K562 (cell line): ENCODE measurements around the gene CLDN25. TPM values are rescaled to one million over a fixed set of nuclear protein-coding genes. Genes with fewer than 3 reads are reported as not detected.

Experiments
- BRF1 ChIP-seq: IDR thresholded peaks from 3 replicates; pipeline ENCODE4 v1.6.1; 2011; ENCODE audit warnings: borderline replicate concordance, mild to moderate bottlenecking; ENCODE audit not compliant: insufficient read length; ENCODE audit errors: extremely low read depth
- DEAF1 ChIP-seq: fragments of 450-650 bp; formaldehyde crosslinking; IDR thresholded peaks from 2 replicates; pipeline ENCODE4 v1.4.0; 2020; ENCODE audit warnings: mild to moderate bottlenecking, moderate library complexity
- ESRRA ChIP-seq: fragments of 450-650 bp; IDR thresholded peaks from 2 replicates; pipeline ENCODE4 v1.6.1; 2014; ENCODE audit warnings: low read depth, mild to moderate bottlenecking, moderate library complexity, borderline replicate concordance
- FUS ChIP-seq: fragments of 200-400 bp; formaldehyde crosslinking; optimal IDR thresholded peaks from 2 replicates; pipeline ENCODE3; 2017; ENCODE audit warnings: low read depth, low read length
- GTF2B ChIP-seq: IDR thresholded peaks from 2 replicates; pipeline ENCODE4 v1.6.1; 2011; ENCODE audit not compliant: insufficient read length; ENCODE audit errors: extremely low read depth
- MYC ChIP-seq, 2 experiments: fragments of 250-450 bp in 1 of 2; sonication (Bioruptor Pico) in 1 of 2; IDR thresholded peaks; 2 replicates each; pipeline versions ENCODE4 v1.5.1 to v1.6.1; 2012 to 2021; ENCODE audit warnings: low read depth in 2 of 2, borderline replicate concordance in 1 of 2, improper control_type of control experiment in 1 of 2, low read length in 1 of 2, mild to moderate bottlenecking in 1 of 2, moderate library complexity in 1 of 2
- NCOA2 ChIP-seq, 2 experiments: fragments of 450-650 bp; IDR thresholded peaks; 2 replicates each; pipeline ENCODE4 v1.6.1; 2018; ENCODE audit warnings: mild to moderate bottlenecking in 2 of 2, moderate library complexity in 1 of 2; ENCODE audit not compliant: partially characterized antibody in 2 of 2
- NR2F6 ChIP-seq: fragments of 450-650 bp; formaldehyde crosslinking; IDR thresholded peaks from 2 replicates; pipeline ENCODE4 v1.4.0; 2020; ENCODE audit warnings: mild to moderate bottlenecking
- OTX1 ChIP-seq: fragments of 450-650 bp; formaldehyde crosslinking; IDR thresholded peaks from 2 replicates; pipeline ENCODE4 v1.4.0; 2022; ENCODE audit warnings: mild to moderate bottlenecking
- RFX1 ChIP-seq: fragments of 450-650 bp; IDR thresholded peaks from 2 replicates; pipeline ENCODE4 v1.6.1; 2016; ENCODE audit warnings: mild to moderate bottlenecking, moderate library complexity
- SIN3B ChIP-seq: fragments of 450-650 bp; IDR thresholded peaks from 2 replicates; pipeline ENCODE4 v1.6.1; 2017; ENCODE audit warnings: low read depth, mild to moderate bottlenecking, moderate library complexity
- ZKSCAN1 ChIP-seq: fragments of 150-350 bp; IDR thresholded peaks from 2 replicates; pipeline ENCODE4 v1.6.1; 2016; ENCODE audit warnings: low read depth, low read length
- polyA plus RNA-seq, 8 experiments: library from polyadenylated mRNA; depleted of rRNA in 4 of 8; stranded (reverse) in 5 of 8; unstranded in 3 of 8; fragments of >200 nt; fragmentation: Nextera tagmentation in 2 of 8; fragmentation: Illumina TruSeq in 1 of 8; extraction: Ambion mirVana in 2 of 8; extraction: Trizol in 1 of 8; gene quantifications; 2 replicates each; pipeline versions ENCODE4 v1.2.1 to v1.2.3, GENCODE V29; 2011 to 2014; ENCODE audit warnings: inconsistent platforms in 1 of 8, missing spikeins in 1 of 8
- total RNA-seq, 7 experiments: library from RNA; depleted of rRNA in 6 of 7; stranded (reverse); fragments of >200 nt in 6 of 7; fragmentation: Illumina TruSeq in 2 of 7; extraction: Trizol in 2 of 7; gene quantifications; 2 replicates each; pipeline versions ENCODE4 v1.2.1 to v1.2.3, GENCODE V29; 2011 to 2021; ENCODE audit warnings: low replicate concordance in 1 of 7
- TF ChIP-seq, protein P1 (sequence below), 2 experiments: fragments of 450-650 bp in 1 of 2; sonication (generic) in 1 of 2; formaldehyde crosslinking in 1 of 2; IDR thresholded peaks in 1 of 2; conservative IDR thresholded peaks in 1 of 2; 2 replicates each; pipeline versions ENCODE4 v1.6.1 to v1.8.1; 2016 to 2023; ENCODE audit warnings: mild to moderate bottlenecking in 2 of 2, moderate library complexity in 2 of 2, inconsistent platforms in 1 of 2, missing genetic modification reagents in 1 of 2
- TF ChIP-seq, protein P2 (sequence below): fragments of 450-650 bp; IDR thresholded peaks from 2 replicates; pipeline ENCODE4 v1.6.1; 2016; ENCODE audit warnings: mild to moderate bottlenecking
- TF ChIP-seq, protein P3 (sequence below): sonication (generic); formaldehyde crosslinking; IDR thresholded peaks from 2 replicates; pipeline ENCODE4 v1.8.0; 2022; ENCODE audit warnings: mild to moderate bottlenecking, missing genetic modification reagents, borderline replicate concordance
- TF ChIP-seq, protein P4 (sequence below): fragments of 450-650 bp; IDR thresholded peaks from 2 replicates; pipeline ENCODE4 v1.6.1; 2016; ENCODE audit warnings: antibody characterized with exemption

The CLDN25 gene
- total and polyA plus RNA-seq, 9 of the 15 experiments (the other 6 are each of a cell fraction or from before 2014, with no cell fraction given): not detected

GRCh38 chr11:113773416-113774173 lies 6.0 kb upstream of the CLDN25 start, which contains the start of gene ZW10 (continued):
- TF ChIP-seq ZKSCAN1: no peak
- no peak for TF ChIP-seq ESRRA
- TF ChIP-seq NR2F6 (CRISPR knock-in tag): no peak
- TF ChIP-seq OTX1: peak; percentile 48
- TF ChIP-seq, protein P1, sequence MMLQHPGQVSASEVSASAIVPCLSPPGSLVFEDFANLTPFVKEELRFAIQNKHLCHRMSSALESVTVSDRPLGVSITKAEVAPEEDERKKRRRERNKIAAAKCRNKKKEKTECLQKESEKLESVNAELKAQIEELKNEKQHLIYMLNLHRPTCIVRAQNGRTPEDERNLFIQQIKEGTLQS (IDR thresholded peaks at IDR 0.05): peak; percentile 47; the same call in 1 of the 2 replicates
- TF ChIP-seq, protein P1 (CRISPR knock-in tag; conservative IDR thresholded peaks at IDR 0.05): peak; percentile 72
- no peak for TF ChIP-seq BRF1
- TF ChIP-seq FUS: no peak
- TF ChIP-seq, protein P2, sequence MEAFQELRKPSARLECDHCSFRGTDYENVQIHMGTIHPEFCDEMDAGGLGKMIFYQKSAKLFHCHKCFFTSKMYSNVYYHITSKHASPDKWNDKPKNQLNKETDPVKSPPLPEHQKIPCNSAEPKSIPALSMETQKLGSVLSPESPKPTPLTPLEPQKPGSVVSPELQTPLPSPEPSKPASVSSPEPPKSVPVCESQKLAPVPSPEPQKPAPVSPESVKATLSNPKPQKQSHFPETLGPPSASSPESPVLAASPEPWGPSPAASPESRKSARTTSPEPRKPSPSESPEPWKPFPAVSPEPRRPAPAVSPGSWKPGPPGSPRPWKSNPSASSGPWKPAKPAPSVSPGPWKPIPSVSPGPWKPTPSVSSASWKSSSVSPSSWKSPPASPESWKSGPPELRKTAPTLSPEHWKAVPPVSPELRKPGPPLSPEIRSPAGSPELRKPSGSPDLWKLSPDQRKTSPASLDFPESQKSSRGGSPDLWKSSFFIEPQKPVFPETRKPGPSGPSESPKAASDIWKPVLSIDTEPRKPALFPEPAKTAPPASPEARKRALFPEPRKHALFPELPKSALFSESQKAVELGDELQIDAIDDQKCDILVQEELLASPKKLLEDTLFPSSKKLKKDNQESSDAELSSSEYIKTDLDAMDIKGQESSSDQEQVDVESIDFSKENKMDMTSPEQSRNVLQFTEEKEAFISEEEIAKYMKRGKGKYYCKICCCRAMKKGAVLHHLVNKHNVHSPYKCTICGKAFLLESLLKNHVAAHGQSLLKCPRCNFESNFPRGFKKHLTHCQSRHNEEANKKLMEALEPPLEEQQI: 0 out of 2 replicates have a peak, but pooled peaks have one; percentile 31
- no peak for TF ChIP-seq RFX1
- TF ChIP-seq NCOA2 (IDR thresholded peaks at IDR 0.05; ENCODE audit: partially characterized antibody in 2 of 2): no peak
- peak; percentile 13; the same call in 1 of the 2 replicates for TF ChIP-seq DEAF1 (CRISPR knock-in tag)
- no peak for TF ChIP-seq GTF2B
- peak; percentile 51; the same call in 1 of the 2 replicates for TF ChIP-seq MYC (IDR thresholded peaks at IDR 0.05; ENCODE audit: low read depth, low read length)
- no peak for TF ChIP-seq MYC (CRISPR knock-in tag; IDR thresholded peaks at IDR 0.05; ENCODE audit: borderline replicate concordance, low read depth)
- peak; percentile 57; the same call in 1 of the 2 replicates for TF ChIP-seq SIN3B
- TF ChIP-seq, protein P3, sequence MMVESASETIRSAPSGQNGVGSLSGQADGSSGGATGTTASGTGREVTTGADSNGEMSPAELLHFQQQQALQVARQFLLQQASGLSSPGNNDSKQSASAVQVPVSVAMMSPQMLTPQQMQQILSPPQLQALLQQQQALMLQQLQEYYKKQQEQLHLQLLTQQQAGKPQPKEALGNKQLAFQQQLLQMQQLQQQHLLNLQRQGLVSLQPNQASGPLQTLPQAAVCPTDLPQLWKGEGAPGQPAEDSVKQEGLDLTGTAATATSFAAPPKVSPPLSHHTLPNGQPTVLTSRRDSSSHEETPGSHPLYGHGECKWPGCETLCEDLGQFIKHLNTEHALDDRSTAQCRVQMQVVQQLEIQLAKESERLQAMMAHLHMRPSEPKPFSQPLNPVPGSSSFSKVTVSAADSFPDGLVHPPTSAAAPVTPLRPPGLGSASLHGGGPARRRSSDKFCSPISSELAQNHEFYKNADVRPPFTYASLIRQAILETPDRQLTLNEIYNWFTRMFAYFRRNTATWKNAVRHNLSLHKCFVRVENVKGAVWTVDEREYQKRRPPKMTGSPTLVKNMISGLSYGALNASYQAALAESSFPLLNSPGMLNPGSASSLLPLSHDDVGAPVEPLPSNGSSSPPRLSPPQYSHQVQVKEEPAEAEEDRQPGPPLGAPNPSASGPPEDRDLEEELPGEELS (CRISPR knock-in tag): no peak
- TF ChIP-seq, protein P4, sequence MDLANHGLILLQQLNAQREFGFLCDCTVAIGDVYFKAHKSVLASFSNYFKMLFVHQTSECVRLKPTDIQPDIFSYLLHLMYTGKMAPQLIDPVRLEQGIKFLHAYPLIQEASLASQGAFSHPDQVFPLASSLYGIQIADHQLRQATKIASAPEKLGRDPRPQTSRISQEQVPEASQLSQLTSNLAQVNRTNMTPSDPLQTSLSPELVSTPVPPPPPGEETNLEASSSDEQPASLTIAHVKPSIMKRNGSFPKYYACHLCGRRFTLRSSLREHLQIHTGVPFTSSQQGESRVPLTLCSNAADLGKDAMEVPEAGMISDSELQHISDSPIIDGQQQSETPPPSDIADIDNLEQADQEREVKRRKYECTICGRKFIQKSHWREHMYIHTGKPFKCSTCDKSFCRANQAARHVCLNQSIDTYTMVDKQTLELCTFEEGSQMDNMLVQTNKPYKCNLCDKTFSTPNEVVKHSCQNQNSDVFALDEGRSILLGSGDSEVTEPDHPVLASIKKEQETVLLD: peak; percentile 39; the same call in 1 of the 2 replicates
